WERI-Rb-1 (cell line): ENCODE measurements around the gene GMEB2.

ENCODE experiments used
- DNase-seq: peaks from one replicate; pipeline ENCODE4 v3.0.0-alpha.2; 2020
- H3K27ac ChIP-seq: fragments of 250-450 bp; sonication (Bioruptor Pico); 2 replicates; pipeline ENCODE4 v1.5.1; 2020; ENCODE audit warnings: mild to moderate bottlenecking, moderate library complexity
- H3K27me3 ChIP-seq: fragments of 250-450 bp; sonication (Bioruptor Pico); 2 replicates; pipeline ENCODE4 v1.5.1; 2021; ENCODE audit warnings: mild to moderate bottlenecking, low read depth, moderate library complexity; ENCODE audit not compliant: insufficient read depth, severe bottlenecking
- H3K36me3 ChIP-seq: fragments of 250-450 bp; sonication (Bioruptor Pico); 2 replicates; pipeline ENCODE4 v1.5.1; 2020; ENCODE audit warnings: mild to moderate bottlenecking, moderate library complexity
- H3K4me3 ChIP-seq: 2 replicates; pipeline ENCODE4 v1.5.1; 2011; ENCODE audit warnings: low read depth, mild to moderate bottlenecking, control low read depth, low read length
- H3K9me3 ChIP-seq: fragments of 250-450 bp; sonication (Bioruptor Pico); 2 replicates; pipeline ENCODE4 v1.5.1; 2021; ENCODE audit warnings: mild to moderate bottlenecking, moderate library complexity; ENCODE audit not compliant: severe bottlenecking
- CTCF ChIP-seq: IDR thresholded peaks from 2 replicates; pipeline ENCODE4 v1.5.1; 2011; ENCODE audit warnings: low read depth, mild to moderate bottlenecking, control low read depth, inconsistent platforms, low read length

Gene GMEB2

DNA sequence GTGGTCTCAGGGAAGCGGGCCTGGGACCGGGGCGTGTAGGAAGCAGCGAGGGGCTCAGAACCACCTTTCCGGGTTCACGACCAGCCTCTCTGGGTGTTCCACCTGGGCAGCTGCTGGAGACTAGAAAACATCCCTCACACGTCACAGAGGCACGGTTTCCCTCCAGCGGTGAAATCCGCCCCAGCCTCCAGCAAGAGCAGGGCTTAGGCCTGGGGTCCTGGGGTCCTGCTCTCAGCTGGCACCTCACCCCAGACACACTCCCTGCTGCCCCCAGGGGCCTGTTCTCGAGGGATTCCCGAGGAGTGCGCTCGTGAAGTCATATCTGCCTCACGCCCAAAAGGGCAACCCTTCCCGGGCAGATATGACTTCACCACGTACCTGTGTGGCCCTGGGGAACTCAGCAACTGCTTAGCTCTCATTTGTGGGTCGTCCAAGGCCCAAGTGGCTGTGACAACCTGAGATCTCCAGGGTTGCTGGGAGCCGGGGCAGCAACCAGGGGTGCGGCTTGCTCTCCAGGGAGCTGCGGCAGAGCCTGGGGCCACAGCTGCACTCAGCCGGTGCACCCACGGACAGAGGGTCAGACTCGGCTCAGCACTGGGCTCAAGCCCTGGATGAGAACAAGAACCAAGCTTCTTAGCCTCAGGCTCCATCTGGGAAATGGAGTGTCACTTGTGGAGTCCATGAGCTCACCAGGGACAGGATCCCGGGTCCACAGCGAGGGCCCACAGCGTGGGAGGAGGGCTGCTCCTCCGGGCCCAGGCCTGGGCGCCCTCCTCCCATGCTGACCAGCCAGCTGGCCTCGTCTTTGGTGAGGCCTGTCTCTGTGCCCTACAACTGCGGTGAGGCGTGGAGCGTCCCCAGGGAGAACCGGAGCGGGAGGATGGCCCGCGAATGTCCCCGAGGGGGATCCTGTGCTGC, 72.3 kb downstream of the GMEB2 start:
- DNase-seq = peak; percentile 11
- no peaks in the 10 kb centered on the region for H3K27me3 ChIP-seq
- no peak overlapping the region for H3K27ac ChIP-seq
- no peaks in the 10 kb centered on the region for H3K36me3 ChIP-seq
- TF ChIP-seq CTCF = no peak
- peak overlapping the region; percentile 55 for H3K4me3 ChIP-seq
- H3K9me3 ChIP-seq = no peaks in the 10 kb centered on the region

DNA sequence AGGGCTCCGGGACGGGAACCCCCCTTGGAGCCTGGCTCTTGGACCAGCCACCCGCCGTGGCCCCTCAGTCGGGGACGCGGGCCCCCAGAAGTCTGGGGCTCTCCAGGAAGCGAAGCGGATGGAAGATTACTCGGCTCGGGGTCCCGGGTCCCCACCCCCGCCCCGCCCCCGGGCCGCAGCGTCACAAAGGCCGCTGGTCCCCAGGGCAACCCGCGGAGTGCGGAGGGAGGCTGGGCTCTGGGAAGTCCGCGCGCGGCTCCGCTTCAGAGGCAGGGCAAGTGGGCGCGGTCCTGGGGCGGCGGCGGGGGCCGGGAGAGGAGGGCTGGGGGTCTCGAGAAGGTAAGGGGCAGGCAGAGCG, 73.0 kb downstream of the GMEB2 start, which contains the start of gene FNDC11:
Gene FNDC11, plus strand, starts transcription at position 227 of the 358 bp plus-strand sequence. CDS start 1,505 bp downstream, outside the sequence.
- DNase-seq = peak; percentile 35
- Histone ChIP-seq H3K9me3 (no peaks in the 10 kb centered on the region), H3K27me3 (no peaks in the 10 kb centered on the region), H3K27ac (no peak within 1 kb of the TSS), H3K4me3 (peak within 1 kb of the TSS; percentile 55), H3K36me3 (no peaks in the 10 kb centered on the region)
- no peak for TF ChIP-seq CTCF

DNA sequence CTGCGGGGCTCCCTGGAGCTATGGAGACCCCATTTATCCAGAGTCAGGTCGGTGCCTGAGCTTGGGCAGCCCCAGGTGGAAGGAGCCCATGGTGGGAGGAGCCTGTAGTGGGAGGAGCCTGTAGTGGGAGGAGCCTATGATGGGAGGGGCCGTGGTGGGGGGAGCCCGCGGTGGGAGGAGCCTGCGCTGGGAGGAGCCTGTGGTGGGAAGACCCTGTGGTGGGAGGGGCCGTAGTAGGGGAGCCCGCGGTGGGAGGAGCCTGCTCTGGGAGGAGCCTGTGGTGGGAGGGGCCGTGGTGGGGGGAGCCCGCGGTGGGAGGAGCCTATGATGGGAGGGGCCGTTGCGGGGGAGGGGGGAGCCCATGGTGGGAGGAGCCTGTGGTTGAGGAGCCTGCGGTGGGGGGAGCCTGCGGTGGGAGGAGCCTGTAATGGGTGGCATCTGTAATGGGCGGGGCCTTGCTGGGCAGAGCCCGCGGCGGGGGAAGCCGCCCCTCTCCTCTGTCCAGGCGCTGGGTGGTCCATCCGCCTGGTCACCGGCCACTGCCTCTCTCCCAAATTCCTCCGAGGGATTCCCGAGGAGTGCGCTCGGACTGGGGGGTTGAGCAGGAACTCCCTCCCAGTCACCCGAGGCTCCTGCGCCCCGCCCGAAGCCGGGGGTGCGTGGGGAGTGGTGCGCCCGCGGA, 73.5 kb downstream of the GMEB2 start:
- Histone ChIP-seq H3K27ac (no peak overlapping the region), H3K4me3 (peak overlapping the region; percentile 55), H3K27me3 (no peaks in the 10 kb centered on the region), H3K9me3 (no peaks in the 10 kb centered on the region), H3K36me3 (no peaks in the 10 kb centered on the region)
- no peak for TF ChIP-seq CTCF
- DNase-seq = peak; percentile 86

DNA sequence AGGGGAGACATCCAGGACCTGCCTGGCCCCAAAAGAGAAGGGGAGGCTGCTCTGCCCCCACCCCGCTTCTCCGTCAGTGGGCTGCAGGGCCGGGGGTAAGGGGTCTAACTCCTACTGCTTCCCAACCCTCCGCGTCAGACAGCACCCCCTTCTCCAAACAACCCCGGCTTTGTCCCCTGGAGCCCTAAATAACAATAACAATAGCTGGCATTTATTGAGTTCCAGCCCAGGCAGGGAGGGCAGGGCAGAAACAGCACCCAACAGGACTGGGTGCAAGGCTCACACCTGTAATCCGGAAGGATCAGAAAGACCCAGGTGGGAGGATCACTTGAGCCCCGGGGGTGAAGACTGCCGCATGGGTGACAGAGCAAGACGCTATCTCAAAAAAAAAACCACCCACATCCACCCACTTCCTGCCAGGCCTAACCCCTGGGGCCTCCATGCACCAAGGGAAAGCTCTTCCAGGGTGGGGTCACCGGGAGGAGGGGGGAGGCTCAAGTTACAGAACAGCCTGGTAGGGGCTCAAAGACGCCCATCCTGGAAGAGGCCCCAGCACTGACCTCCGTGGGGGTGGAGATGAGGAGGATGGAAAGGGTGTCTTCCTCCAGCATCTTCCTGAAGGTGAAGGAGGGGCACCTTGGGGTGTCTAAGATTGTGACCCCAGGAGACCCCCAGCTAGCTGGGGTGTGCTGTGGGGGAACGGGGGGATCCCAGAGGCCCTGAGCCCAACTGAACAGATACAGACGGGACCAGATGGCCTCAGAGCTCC, 74.2 kb downstream of the GMEB2 start:
- no peak for TF ChIP-seq CTCF
- Histone ChIP-seq H3K27me3 (no peaks in the 10 kb centered on the region), H3K9me3 (no peaks in the 10 kb centered on the region), H3K27ac (no peak overlapping the region), H3K36me3 (no peaks in the 10 kb centered on the region), H3K4me3 (no peak overlapping the region)
- peak; percentile 19 for DNase-seq

DNA sequence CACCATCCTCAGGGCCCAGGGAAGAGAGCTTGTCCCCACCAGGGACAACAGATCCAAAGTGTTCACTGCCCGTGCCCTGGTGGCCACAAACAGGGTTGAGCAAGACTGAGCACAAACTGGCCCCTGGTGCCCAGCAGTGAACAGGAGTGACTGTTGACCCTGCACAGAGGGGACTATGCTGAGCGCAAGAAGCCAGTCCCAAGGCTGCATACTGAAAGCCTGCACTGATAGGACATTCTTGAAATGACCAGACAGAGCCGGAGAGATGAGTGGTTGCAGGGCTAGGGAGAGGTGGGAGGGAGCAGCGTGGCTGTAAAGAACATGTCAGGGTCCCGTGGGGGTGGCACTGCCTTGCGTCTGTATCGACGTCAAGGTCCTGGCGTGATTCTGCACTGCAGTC, 75.8 kb downstream of the GMEB2 start:
- no peaks in the 10 kb centered on the region for H3K27me3 ChIP-seq
- no peak for TF ChIP-seq CTCF
- no peak overlapping the region for H3K4me3 ChIP-seq
- DNase-seq = no peak
- H3K36me3 ChIP-seq = no peaks in the 10 kb centered on the region
- H3K27ac ChIP-seq = no peak overlapping the region
- no peaks in the 10 kb centered on the region for H3K9me3 ChIP-seq
